IMR-90 (cell line): ENCODE results near the gene IRF4. TPM values are rescaled to one million over a fixed set of nuclear protein-coding genes. Genes with fewer than 3 reads are reported as not detected.

Experiments
- ATAC-seq: fragments of 200-7000 bp; cut with Tn5 transposase; 2 replicates; pipeline ENCODE4 v1.9.1; 2020; ENCODE audit warnings: low read depth, mild to moderate bottlenecking, moderate library complexity
- BruUV-seq: library from RNA; stranded (reverse); fragments of 400-500 nt; replicated peaks from 2 replicates; lab custom pipeline; 2021; lab: Mats Ljungman, UMichigan
- CTCF ChIA-PET: fragments of 300-600 bp; formaldehyde crosslinking; extraction: SDS; loops from one replicate; lab custom pipeline; 2021; ENCODE audit warnings: antibody characterized with exemption; lab: Yijun Ruan, JAX
- POLR2A ChIA-PET: fragments of 300-600 bp; sonication (Branson Sonifier 250); formaldehyde crosslinking; loops from one replicate; lab custom pipeline; 2022; ENCODE audit warnings: antibody characterized with exemption; ENCODE audit not compliant: unreplicated experiment; lab: Charles Lee
- DNase-seq: peaks from one replicate; pipeline ENCODE4 v3.0.0; 2013
- H2AFZ ChIP-seq: replicated peaks from 2 replicates; pipeline ENCODE3; 2013; ENCODE audit warnings: low read length, mild to moderate bottlenecking; ENCODE audit not compliant: poor library complexity
- H2AK5ac ChIP-seq: 2 replicates; pipeline ENCODE4 v1.6.1; 2013; ENCODE audit warnings: low read depth, low read length, inconsistent platforms
- H2AK9ac ChIP-seq: replicated peaks from 2 replicates; pipeline ENCODE3; 2013; ENCODE audit warnings: mild to moderate bottlenecking, low read depth, low read length, moderate library complexity; ENCODE audit not compliant: poor library complexity
- H2BK120ac ChIP-seq: 2 replicates; pipeline ENCODE4 v1.6.1; 2013; ENCODE audit warnings: low read depth, low read length, inconsistent platforms
- H2BK15ac ChIP-seq: 3 replicates; pipeline ENCODE4 v1.6.1; 2013; ENCODE audit warnings: low read depth, low read length, inconsistent platforms
- H2BK20ac ChIP-seq: 2 replicates; pipeline ENCODE4 v1.6.1; 2013; ENCODE audit warnings: low read depth, mild to moderate bottlenecking, inconsistent platforms, low read length, moderate library complexity
- H2BK5ac ChIP-seq: 2 replicates; pipeline ENCODE4 v1.6.1; 2013; ENCODE audit warnings: mild to moderate bottlenecking, low read depth, low read length, inconsistent platforms; ENCODE audit not compliant: poor library complexity, severe bottlenecking
- H3K14ac ChIP-seq: replicated peaks from 2 replicates; pipeline ENCODE4 v1.6.1; 2013; ENCODE audit warnings: low read depth, low read length, inconsistent platforms
- H3K18ac ChIP-seq: 2 replicates; pipeline ENCODE4 v1.6.1; 2013; ENCODE audit warnings: low read depth, low read length, control low read depth
- H3K23ac ChIP-seq: 2 replicates; pipeline ENCODE4 v1.6.1; 2013; ENCODE audit warnings: low read depth, low read length, inconsistent platforms
- H3K27ac ChIP-seq: 2 replicates; pipeline ENCODE4 v1.5.1; 2013; ENCODE audit warnings: mild to moderate bottlenecking, control low read depth, low read length; ENCODE audit not compliant: insufficient read depth
- H3K27me3 ChIP-seq: 2 replicates; pipeline ENCODE4 v1.6.1; 2013; ENCODE audit warnings: low read length; ENCODE audit not compliant: control insufficient read depth, insufficient read depth
- H3K36me3 ChIP-seq: 2 replicates; pipeline ENCODE4 v1.6.1; 2013; ENCODE audit warnings: low read length, mixed read lengths; ENCODE audit not compliant: control insufficient read depth, insufficient read depth
- H3K4ac ChIP-seq: 2 replicates; pipeline ENCODE4 v1.6.1; 2013; ENCODE audit warnings: low read depth, low read length, inconsistent platforms
- H3K4me1 ChIP-seq: 2 replicates; pipeline ENCODE4 v1.6.1; 2013; ENCODE audit warnings: low read length, mixed read lengths; ENCODE audit not compliant: control insufficient read depth, insufficient read depth
- H3K4me2 ChIP-seq: 2 replicates; pipeline ENCODE4 v1.6.1; 2013; ENCODE audit warnings: low read depth, mild to moderate bottlenecking, control low read depth, low read length, moderate library complexity
- H3K4me3 ChIP-seq: 2 replicates; pipeline ENCODE4 v1.5.1; 2013; ENCODE audit warnings: low read depth, mild to moderate bottlenecking, control low read depth, low read length, moderate library complexity; ENCODE audit not compliant: insufficient read depth
- H3K56ac ChIP-seq: 2 replicates; pipeline ENCODE4 v1.6.1; 2013; ENCODE audit warnings: low read length, inconsistent platforms; ENCODE audit not compliant: insufficient read depth; ENCODE audit errors: extremely low read depth
- H3K79me1 ChIP-seq, 2 experiments: 2 replicates each; pipeline ENCODE4 v1.6.1; 2013; ENCODE audit warnings: low read length in 2 of 2, inconsistent platforms in 1 of 2, low read depth in 1 of 2
- H3K9ac ChIP-seq: 2 replicates; pipeline ENCODE4 v1.6.1; 2013; ENCODE audit warnings: low read depth, low read length, control low read depth
- H3K9me1 ChIP-seq: 2 replicates; pipeline ENCODE4 v1.6.1; 2013; ENCODE audit warnings: low read length, inconsistent platforms; ENCODE audit not compliant: insufficient read depth
- H3K9me3 ChIP-seq: 2 replicates; pipeline ENCODE4 v1.6.1; 2013; ENCODE audit warnings: low read length; ENCODE audit not compliant: control insufficient read depth, insufficient read depth
- H4K20me1 ChIP-seq: 2 replicates; pipeline ENCODE4 v1.6.1; 2013; ENCODE audit warnings: low read length, inconsistent platforms; ENCODE audit not compliant: insufficient read depth
- H4K5ac ChIP-seq: 2 replicates; pipeline ENCODE4 v1.6.1; 2013; ENCODE audit warnings: mild to moderate bottlenecking, low read depth, low read length, control low read depth
- H4K8ac ChIP-seq, 2 experiments: 2 replicates each; pipeline ENCODE4 v1.6.1; 2013; ENCODE audit warnings: low read depth in 2 of 2, low read length in 2 of 2, control low read depth in 1 of 2, inconsistent platforms in 1 of 2
- H4K91ac ChIP-seq: 2 replicates; pipeline ENCODE4 v1.6.1; 2013; ENCODE audit warnings: low read depth, low read length, inconsistent platforms; ENCODE audit not compliant: insufficient read depth
- BHLHE40 ChIP-seq: fragments of 150-350 bp; IDR thresholded peaks from 2 replicates; pipeline ENCODE4 v1.6.1; 2016; ENCODE audit warnings: mild to moderate bottlenecking, low read depth, low read length
- CEBPB ChIP-seq: IDR thresholded peaks from 2 replicates; pipeline ENCODE4 v1.6.1; 2012; ENCODE audit warnings: low read depth, low read length, improper control_type of control experiment
- CHD1 ChIP-seq: IDR thresholded peaks from 2 replicates; pipeline ENCODE4 v1.6.1; 2012; ENCODE audit warnings: low read depth, low read length, improper control_type of control experiment
- CTCF ChIP-seq: conservative IDR thresholded peaks from 2 replicates; pipeline ENCODE4 v1.5.1; 2012; ENCODE audit warnings: mild to moderate bottlenecking, low read depth, low read length, improper control_type of control experiment
- ELK1 ChIP-seq: fragments of 150-350 bp; IDR thresholded peaks from 2 replicates; pipeline ENCODE4 v1.6.1; 2016; ENCODE audit warnings: low read depth, mild to moderate bottlenecking, low read length, moderate library complexity, borderline replicate concordance
- FOS ChIP-seq: fragments of 150-350 bp; IDR thresholded peaks from 2 replicates; pipeline ENCODE4 v1.6.1; 2016; ENCODE audit warnings: low read depth, low read length
- MAFK ChIP-seq: IDR thresholded peaks from 2 replicates; pipeline ENCODE4 v1.6.1; 2012; ENCODE audit warnings: low read depth, low read length, improper control_type of control experiment
- NFE2L2 ChIP-seq: fragments of 150-350 bp; IDR thresholded peaks from 2 replicates; pipeline ENCODE4 v1.6.1; 2016; ENCODE audit warnings: low read depth, mild to moderate bottlenecking, low read length
- POLR2A ChIP-seq: IDR thresholded peaks from 2 replicates; pipeline ENCODE4 v1.6.1; 2012; ENCODE audit warnings: mild to moderate bottlenecking, low read depth, low read length
- RAD21 ChIP-seq: IDR thresholded peaks from 2 replicates; pipeline ENCODE4 v1.6.1; 2012; ENCODE audit warnings: low read length, improper control_type of control experiment
- RCOR1 ChIP-seq: IDR thresholded peaks from 2 replicates; pipeline ENCODE4 v1.6.1; 2012; ENCODE audit warnings: mild to moderate bottlenecking, low read length, improper control_type of control experiment; ENCODE audit not compliant: insufficient replicate concordance
- RFX5 ChIP-seq: IDR thresholded peaks from 2 replicates; pipeline ENCODE4 v1.8.0; 2012; ENCODE audit warnings: low read depth, mild to moderate bottlenecking, low read length, moderate library complexity
- SMC3 ChIP-seq: fragments of 150-350 bp; IDR thresholded peaks from 2 replicates; pipeline ENCODE4 v1.6.1; 2016; ENCODE audit warnings: low read depth, mild to moderate bottlenecking, antibody characterized with exemption, low read length, moderate library complexity
- WGBS, 2 experiments: methylation state at CpG; one replicate each; pipeline versions ENCODE4 v1.1.5 to v1.1.7; 2013; ENCODE audit warnings: missing lambda C conversion rate in 2 of 2; ENCODE audit not compliant: insufficient read length in 1 of 2; ENCODE audit errors: extremely low coverage in 2 of 2; 5-methylcytosine and 5-hydroxymethylcytosine counted together
- dilution Hi-C: fragments of 300-500 bp; cut with HindIII; formaldehyde crosslinking; loops from one replicate; pipeline ENCODE4 v1.14.3; 2018; ENCODE audit warnings: low sequenced_read_pairs; ENCODE audit not compliant: unreplicated experiment
- in situ Hi-C: fragments of 300-500 bp; cut with MboI; formaldehyde crosslinking; loops from 3 replicates; pipeline ENCODE4 v1.14.3; 2019; ENCODE audit warnings: low sequenced_read_pairs, inconsistent platforms, mixed read lengths
- intact Hi-C: fragments of 100-400 bp; cut with micrococcal nuclease; formaldehyde crosslinking; loops from 2 replicates; pipeline ENCODE4 v1.10.0; 2022
- polyA plus RNA-seq, 3 experiments: library from polyadenylated mRNA; depleted of rRNA; stranded (reverse); fragments of >200 nt; gene quantifications; 2 replicates each; pipeline ENCODE4 v1.2.3, GENCODE V29; 2012; ENCODE audit warnings: low replicate concordance in 1 of 3
- total RNA-seq: library from RNA; depleted of rRNA; stranded (reverse); fragments of >200 nt; gene quantifications from 2 replicates; pipeline ENCODE4 v1.2.3, GENCODE V29; 2012

IRF4 gene
- total and polyA plus RNA-seq, 2 of the 4 experiments (the other 2 are of a cell fraction): not detected

GRCh38 chr6:435441-436307 lies 44.1 kb downstream of the IRF4 start (continued):
- no peak for TF ChIP-seq RCOR1
- no peak for TF ChIP-seq POLR2A

GRCh38 chr6:436308-437036 lies 44.9 kb downstream of the IRF4 start:
- H2BK120ac ChIP-seq: no peak overlapping the region
- no peaks in the 10 kb centered on the region for H3K79me1 ChIP-seq
- H4K5ac ChIP-seq: no peak overlapping the region
- H3K27ac ChIP-seq: no peak overlapping the region
- H3K9me1 ChIP-seq: no peaks in the 10 kb centered on the region
- no peak overlapping the region for H3K4me3 ChIP-seq
- H2BK20ac ChIP-seq: no peak overlapping the region
- H2AK9ac ChIP-seq: no peak overlapping the region
- no peaks in the 10 kb centered on the region for H3K36me3 ChIP-seq
- H3K9me3 ChIP-seq: no peaks in the 10 kb centered on the region
- H4K8ac ChIP-seq: no peak overlapping the region
- ChIA-PET CTCF (no interaction called here), POLR2A (no interaction called here)
- H3K9ac ChIP-seq: no peak overlapping the region
- H3K18ac ChIP-seq: no peak overlapping the region
- peaks cover 3% of the 10 kb centered on the region; the same call in 1 of the 2 replicates for H3K4me1 ChIP-seq
- BruUV-seq: no TSS peak
- 92% methylated on average over 12 of the region's 25 CpGs; no CpG with 5 or more reads in 1 of the 2 experiments for WGBS, 2 experiments
- ATAC-seq: peak; percentile 64
- intact Hi-C loops: no loop called here
- peak overlapping the region; percentile 29 for H2AFZ ChIP-seq
- no peak overlapping the region for H3K56ac ChIP-seq
- DNase-seq: peak; percentile 60
- H4K91ac ChIP-seq: no peak overlapping the region
- H4K20me1 ChIP-seq: no peaks in the 10 kb centered on the region
- peaks cover 27% of the 10 kb centered on the region for H3K27me3 ChIP-seq
- no peak overlapping the region for H2BK5ac ChIP-seq
- H2AK5ac ChIP-seq: no peak overlapping the region
- no peak overlapping the region for H3K4me2 ChIP-seq
- no peak overlapping the region for H3K14ac ChIP-seq
- no peak overlapping the region for H3K4ac ChIP-seq
- H3K23ac ChIP-seq: no peak overlapping the region
- in situ Hi-C loops: no loop called here
- no peak overlapping the region for H2BK15ac ChIP-seq
- dilution Hi-C loops: no loop called here
- TF ChIP-seq CTCF (no peak), CHD1 (no peak), MAFK (no peak), ELK1 (no peak), SMC3 (no peak), RCOR1 (no peak), NFE2L2 (no peak), BHLHE40 (no peak), RAD21 (no peak), RFX5 (no peak), CEBPB (no peak), FOS (no peak)
